Panc1 (cell line): ENCODE results near the gene RIBC1. TPM values are rescaled to one million over a fixed set of nuclear protein-coding genes. Genes with fewer than 3 reads are reported as not detected.

Experiments
- ATAC-seq: fragments of 200-7000 bp; cut with Tn5 transposase; 2 replicates; pipeline ENCODE4 v1.9.1; 2020; ENCODE audit warnings: mild to moderate bottlenecking, moderate library complexity
- BruUV-seq: library from RNA; stranded (reverse); fragments of 400-500 nt; replicated peaks from 2 replicates; lab custom pipeline; 2021; lab: Mats Ljungman, UMichigan
- CTCF ChIA-PET: fragments of 300-600 bp; sonication (Branson Sonifier 250); formaldehyde crosslinking; loops from one replicate; lab custom pipeline; 2022; ENCODE audit warnings: antibody characterized with exemption; lab: Charles Lee
- POLR2A ChIA-PET: fragments of 300-600 bp; sonication (Branson Sonifier 250); formaldehyde crosslinking; loops from one replicate; lab custom pipeline; 2022; ENCODE audit warnings: antibody characterized with exemption; lab: Charles Lee
- DNase-seq: peaks from one replicate; pipeline ENCODE4 v3.0.0-alpha.2; 2010; ENCODE audit warnings: low read depth, low spot score
- H3K27ac ChIP-seq: 2 replicates; pipeline ENCODE4 v1.5.1; 2011; ENCODE audit warnings: mild to moderate bottlenecking, low read length, inconsistent platforms
- H3K27me3 ChIP-seq: fragments of 200-500 bp; sonication (Bioruptor generic); 2 replicates; pipeline ENCODE4 v1.6.0; 2014; ENCODE audit warnings: low read length, inconsistent platforms; ENCODE audit not compliant: control insufficient read depth, insufficient read depth
- H3K36me3 ChIP-seq: fragments of 200-500 bp; sonication (Bioruptor generic); 2 replicates; pipeline ENCODE4 v1.5.1; 2014; ENCODE audit warnings: inconsistent platforms, mild to moderate bottlenecking, low read length, moderate library complexity; ENCODE audit not compliant: control insufficient read depth, insufficient read depth
- H3K4me1 ChIP-seq: 2 replicates; pipeline ENCODE4 v1.5.1; 2011; ENCODE audit warnings: inconsistent platforms, mild to moderate bottlenecking, low read length, moderate library complexity; ENCODE audit not compliant: control insufficient read depth, insufficient read depth
- H3K4me3 ChIP-seq, 2 experiments: 2 replicates each; pipeline ENCODE4 v1.5.1; 2011 to 2012; ENCODE audit warnings: low read depth in 2 of 2, low read length in 2 of 2, mild to moderate bottlenecking in 2 of 2, inconsistent platforms in 1 of 2, moderate library complexity in 1 of 2
- H3K9me3 ChIP-seq: fragments of 200-500 bp; sonication (Bioruptor generic); 2 replicates; pipeline ENCODE4 v1.5.1; 2014; ENCODE audit warnings: low read depth, mild to moderate bottlenecking, inconsistent platforms, low read length, moderate library complexity; ENCODE audit not compliant: control insufficient read depth, insufficient read depth
- POLR2AphosphoS5 ChIP-seq: IDR thresholded peaks from 2 replicates; pipeline ENCODE4 v1.6.1; 2012; ENCODE audit warnings: mild to moderate bottlenecking, low read depth, low read length, moderate library complexity
- REST ChIP-seq, 2 experiments: IDR thresholded peaks; 2 replicates each; pipeline ENCODE4 v1.6.1; 2011 to 2012; ENCODE audit warnings: low read depth in 2 of 2, control low read depth in 1 of 2, low read length in 1 of 2, mild to moderate bottlenecking in 1 of 2, moderate library complexity in 1 of 2; ENCODE audit not compliant: insufficient read depth in 1 of 2
- SIN3A ChIP-seq: IDR thresholded peaks from 2 replicates; pipeline ENCODE4 v1.6.1; 2012; ENCODE audit warnings: low read depth, mild to moderate bottlenecking, low read length, moderate library complexity, borderline replicate concordance; ENCODE audit not compliant: insufficient read depth
- TCF7L2 ChIP-seq: IDR thresholded peaks from 2 replicates; pipeline ENCODE4 v1.6.1; 2011; ENCODE audit warnings: mild to moderate bottlenecking, low read depth, low read length, inconsistent platforms
- in situ Hi-C: cut with HindIII; loops from 2 replicates; pipeline ENCODE4 v1.10.0; 2016; ENCODE audit warnings: low sequenced_read_pairs, low pct_unique_long_range_greater_than_20kb
- intact Hi-C: fragments of 100-400 bp; cut with micrococcal nuclease; formaldehyde crosslinking; loops from one replicate; pipeline ENCODE4 v1.10.0; 2022; ENCODE audit not compliant: unreplicated experiment
- total RNA-seq: library from RNA; stranded (reverse); gene quantifications from one replicate; pipeline ENCODE4 v1.2.1, GENCODE V29; 2021; ENCODE audit not compliant: unreplicated experiment
- TF ChIP-seq, protein P1 (sequence below): fragments of 450-650 bp; IDR thresholded peaks from 2 replicates; pipeline ENCODE4 v1.5.1; 2017; ENCODE audit warnings: mild to moderate bottlenecking

RIBC1 gene
- total RNA-seq, 1 experiment from 2014 or later, result 1.1 TPM

DNA sequence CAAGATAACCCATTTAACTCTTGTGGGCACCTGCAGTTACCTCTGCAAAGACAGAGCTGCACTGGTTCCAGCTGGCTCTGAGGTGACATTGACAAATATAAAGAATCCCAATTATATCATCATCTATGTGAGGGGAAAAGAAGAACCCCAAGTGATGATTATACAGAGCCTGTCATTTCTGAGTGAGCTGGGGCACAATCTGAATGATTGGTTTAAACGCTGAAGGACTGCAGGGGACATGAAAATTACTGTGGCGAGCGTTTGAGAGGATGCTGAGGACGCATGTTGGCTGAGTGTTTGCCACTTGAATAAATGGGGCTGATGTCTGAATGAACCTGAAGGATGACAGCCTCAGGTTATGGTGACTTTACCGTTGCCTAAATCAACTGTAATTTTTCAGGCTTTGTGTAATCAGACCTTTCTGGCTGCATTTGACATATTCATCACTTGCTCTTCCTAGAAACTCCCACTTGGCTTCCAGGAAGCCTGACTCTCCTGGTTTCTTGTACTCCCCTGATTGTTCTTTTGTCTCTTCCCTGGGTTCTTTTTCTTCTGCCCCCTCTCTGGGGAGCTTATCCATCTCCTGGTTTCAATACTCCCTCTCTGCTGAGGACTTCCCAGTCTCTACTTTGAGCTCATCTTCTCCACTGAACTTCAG, 15.6 kb downstream of the RIBC1 start:
- CTCF ChIA-PET, result no interaction called here
- H3K4me3 ChIP-seq, result no peak overlapping the region
- TF ChIP-seq SIN3A, result no peak
- TF ChIP-seq TCF7L2, result no peak
- no peak for TF ChIP-seq REST (IDR thresholded peaks at IDR 0.05; ENCODE audit: insufficient read depth in 1 of 2, low read depth in 2 of 2, low read length in 1 of 2)
- no peak for TF ChIP-seq POLR2AphosphoS5
- TF ChIP-seq, protein P1, sequence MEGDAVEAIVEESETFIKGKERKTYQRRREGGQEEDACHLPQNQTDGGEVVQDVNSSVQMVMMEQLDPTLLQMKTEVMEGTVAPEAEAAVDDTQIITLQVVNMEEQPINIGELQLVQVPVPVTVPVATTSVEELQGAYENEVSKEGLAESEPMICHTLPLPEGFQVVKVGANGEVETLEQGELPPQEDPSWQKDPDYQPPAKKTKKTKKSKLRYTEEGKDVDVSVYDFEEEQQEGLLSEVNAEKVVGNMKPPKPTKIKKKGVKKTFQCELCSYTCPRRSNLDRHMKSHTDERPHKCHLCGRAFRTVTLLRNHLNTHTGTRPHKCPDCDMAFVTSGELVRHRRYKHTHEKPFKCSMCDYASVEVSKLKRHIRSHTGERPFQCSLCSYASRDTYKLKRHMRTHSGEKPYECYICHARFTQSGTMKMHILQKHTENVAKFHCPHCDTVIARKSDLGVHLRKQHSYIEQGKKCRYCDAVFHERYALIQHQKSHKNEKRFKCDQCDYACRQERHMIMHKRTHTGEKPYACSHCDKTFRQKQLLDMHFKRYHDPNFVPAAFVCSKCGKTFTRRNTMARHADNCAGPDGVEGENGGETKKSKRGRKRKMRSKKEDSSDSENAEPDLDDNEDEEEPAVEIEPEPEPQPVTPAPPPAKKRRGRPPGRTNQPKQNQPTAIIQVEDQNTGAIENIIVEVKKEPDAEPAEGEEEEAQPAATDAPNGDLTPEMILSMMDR, result no peak
- H3K27me3 ChIP-seq, result no peaks in the 10 kb centered on the region
- no peak for DNase-seq
- in situ Hi-C loops, result no loop called here
- no peak overlapping the region for H3K27ac ChIP-seq
- POLR2A ChIA-PET, result no interaction called here
- intact Hi-C loops, result no loop called here
- no peak for ATAC-seq
- no peaks in the 10 kb centered on the region for H3K9me3 ChIP-seq
- no TSS peak for BruUV-seq
- H3K4me1 ChIP-seq, result peaks cover 11% of the 10 kb centered on the region
- H3K36me3 ChIP-seq, result no peaks in the 10 kb centered on the region

- ChIA-PET CTCF (no interaction called here), POLR2A (no interaction called here)
- H3K9me3 ChIP-seq, result no peaks in the 10 kb centered on the region
- no peak overlapping the region for H3K4me3 ChIP-seq
- peaks cover 11% of the 10 kb centered on the region for H3K4me1 ChIP-seq
- no peaks in the 10 kb centered on the region for H3K36me3 ChIP-seq
- ATAC-seq (no peak), DNase-seq (no peak)
- in situ Hi-C loops, result no loop called here
- BruUV-seq, result no TSS peak
- no peak overlapping the region for H3K27ac ChIP-seq
- no peak for TF ChIP-seq TCF7L2
- TF ChIP-seq, protein P1, result no peak
- TF ChIP-seq POLR2AphosphoS5, result no peak
- no peak for TF ChIP-seq SIN3A
- no peak for TF ChIP-seq REST (IDR thresholded peaks at IDR 0.05; ENCODE audit: insufficient read depth in 1 of 2, low read depth in 2 of 2, low read length in 1 of 2)
- intact Hi-C loops, result no loop called here
- H3K27me3 ChIP-seq, result no peaks in the 10 kb centered on the region
These were observed 16.2 kb downstream of the RIBC1 start for GRCh38 chrX:53438832-53439230.
